ENCODE data around the gene NAGS.

Gene NAGS

DNA sequence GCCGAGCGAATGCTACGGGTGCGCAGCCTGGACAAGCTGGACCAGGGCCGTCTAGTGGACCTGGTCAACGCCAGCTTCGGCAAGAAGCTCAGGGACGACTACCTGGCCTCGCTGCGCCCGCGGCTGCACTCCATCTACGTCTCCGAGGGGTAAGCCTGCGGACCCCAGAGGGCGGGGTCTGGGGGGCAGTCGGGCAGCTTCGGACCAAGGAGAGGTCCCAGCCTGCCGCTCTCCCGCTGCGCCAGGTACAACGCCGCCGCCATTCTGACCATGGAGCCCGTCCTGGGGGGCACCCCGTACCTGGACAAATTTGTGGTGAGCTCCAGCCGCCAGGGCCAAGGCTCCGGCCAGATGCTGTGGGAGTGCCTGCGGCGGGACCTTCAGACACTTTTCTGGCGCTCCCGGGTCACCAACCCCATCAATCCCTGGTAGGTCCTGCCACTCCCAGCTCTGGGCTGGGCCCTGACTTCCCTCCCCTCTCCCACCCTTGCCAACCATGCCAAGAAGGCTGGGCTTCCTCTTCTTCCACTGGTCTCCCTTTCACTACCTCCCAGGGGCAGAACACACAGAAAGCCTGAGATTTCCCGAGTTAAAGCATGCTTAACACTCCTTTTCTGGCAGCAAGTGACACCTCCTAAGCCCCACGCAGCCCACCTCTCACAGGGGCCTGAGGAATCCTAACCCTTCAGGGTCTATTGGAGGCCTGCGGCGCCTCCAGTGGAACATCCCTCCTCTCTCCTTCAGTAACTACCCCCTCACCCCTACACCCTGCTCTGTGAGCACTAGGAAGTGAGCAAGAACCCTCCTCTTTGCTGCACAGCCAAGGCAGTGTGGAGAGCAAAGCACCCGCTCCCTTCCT lies 3.2 kb downstream of the NAGS start:
- TF ChIP-seq, protein P1, sequence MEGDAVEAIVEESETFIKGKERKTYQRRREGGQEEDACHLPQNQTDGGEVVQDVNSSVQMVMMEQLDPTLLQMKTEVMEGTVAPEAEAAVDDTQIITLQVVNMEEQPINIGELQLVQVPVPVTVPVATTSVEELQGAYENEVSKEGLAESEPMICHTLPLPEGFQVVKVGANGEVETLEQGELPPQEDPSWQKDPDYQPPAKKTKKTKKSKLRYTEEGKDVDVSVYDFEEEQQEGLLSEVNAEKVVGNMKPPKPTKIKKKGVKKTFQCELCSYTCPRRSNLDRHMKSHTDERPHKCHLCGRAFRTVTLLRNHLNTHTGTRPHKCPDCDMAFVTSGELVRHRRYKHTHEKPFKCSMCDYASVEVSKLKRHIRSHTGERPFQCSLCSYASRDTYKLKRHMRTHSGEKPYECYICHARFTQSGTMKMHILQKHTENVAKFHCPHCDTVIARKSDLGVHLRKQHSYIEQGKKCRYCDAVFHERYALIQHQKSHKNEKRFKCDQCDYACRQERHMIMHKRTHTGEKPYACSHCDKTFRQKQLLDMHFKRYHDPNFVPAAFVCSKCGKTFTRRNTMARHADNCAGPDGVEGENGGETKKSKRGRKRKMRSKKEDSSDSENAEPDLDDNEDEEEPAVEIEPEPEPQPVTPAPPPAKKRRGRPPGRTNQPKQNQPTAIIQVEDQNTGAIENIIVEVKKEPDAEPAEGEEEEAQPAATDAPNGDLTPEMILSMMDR (IDR thresholded peaks at IDR 0.05; ENCODE audit: borderline replicate concordance, control extremely low read depth, extremely low read depth, insufficient read depth, missing control alignments) = no peak
- in situ Hi-C loops (cut with MboI; ENCODE audit: low sequenced_read_pairs, unreplicated experiment) = no loop called here
- DNase-seq (ENCODE audit: low spot score) = no peak

DNA sequence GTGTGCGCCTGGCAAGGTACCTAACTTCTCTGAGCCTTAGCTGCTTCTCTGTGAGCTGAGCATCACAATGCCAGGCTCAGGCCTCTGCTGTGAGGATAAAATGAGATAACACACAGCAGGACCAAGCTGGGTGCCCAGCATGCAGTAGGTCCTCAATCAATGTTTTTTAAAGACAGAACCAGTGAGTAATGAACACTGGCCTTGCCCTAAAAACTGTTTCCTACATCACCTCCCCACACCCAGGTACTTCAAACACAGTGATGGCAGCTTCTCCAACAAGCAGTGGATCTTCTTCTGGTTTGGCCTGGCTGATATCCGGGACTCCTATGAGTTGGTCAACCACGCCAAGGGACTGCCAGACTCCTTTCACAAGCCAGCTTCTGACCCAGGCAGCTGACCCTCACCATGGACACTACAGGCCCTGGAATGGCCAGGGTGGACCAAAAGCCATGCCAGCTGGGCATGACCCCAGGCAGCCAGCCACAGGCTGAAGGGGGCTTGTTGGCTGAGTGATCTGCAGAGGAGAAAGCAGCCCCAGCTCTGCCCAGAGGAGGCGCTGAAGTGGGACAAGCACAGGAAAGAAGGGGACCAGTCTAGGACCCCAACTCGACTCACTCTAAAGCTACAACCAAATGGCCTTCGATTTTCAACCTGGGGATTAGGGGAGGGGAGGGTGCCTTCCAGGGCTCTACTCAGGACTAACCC lies 3.9 kb downstream of the NAGS start:
- in situ Hi-C loops (cut with MboI; ENCODE audit: low sequenced_read_pairs, unreplicated experiment) = no loop called here

DNA sequence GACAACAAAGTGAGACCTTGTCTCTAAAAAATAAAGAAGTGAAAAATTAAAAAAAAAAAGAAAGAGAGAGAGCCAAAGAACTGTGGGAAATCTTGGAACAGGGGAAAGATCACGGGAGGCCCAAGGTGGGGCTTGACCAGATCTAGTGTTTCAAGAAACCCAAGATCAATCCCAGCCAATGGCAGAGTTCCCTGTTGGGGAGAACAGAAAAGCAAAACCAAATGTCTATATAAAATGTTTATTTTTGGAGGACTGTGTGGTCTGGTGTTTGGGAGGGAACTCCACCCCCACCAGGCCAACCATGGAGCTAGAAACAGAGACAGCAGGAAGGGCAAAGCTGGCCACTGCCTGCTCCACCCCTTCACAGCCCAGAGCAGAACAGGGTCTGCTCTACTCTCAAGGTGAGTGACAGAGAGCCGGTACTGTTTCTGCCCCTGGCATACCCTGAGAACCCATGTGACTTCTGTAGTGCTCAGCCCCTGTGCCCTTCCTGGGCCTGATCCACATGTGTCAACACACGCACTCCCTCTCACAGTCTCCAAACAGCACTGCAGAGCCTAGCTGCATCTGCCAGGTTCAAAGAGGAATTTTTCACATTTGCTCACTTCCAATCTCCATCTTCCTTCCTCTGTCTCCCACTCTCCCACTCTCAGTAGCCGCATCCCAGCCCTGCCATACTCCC lies 6.7 kb downstream of the NAGS start:
- DNase-seq (ENCODE audit: low spot score) = no peak
- TF ChIP-seq, protein P1 (IDR thresholded peaks at IDR 0.05; ENCODE audit: borderline replicate concordance, control extremely low read depth, extremely low read depth, insufficient read depth, missing control alignments) = no peak
- in situ Hi-C loops (cut with MboI; ENCODE audit: low sequenced_read_pairs, unreplicated experiment) = no loop called here

More for the DNA sequence above, 3.9 kb downstream of the NAGS start:
- TF ChIP-seq, protein P1 (IDR thresholded peaks at IDR 0.05; ENCODE audit: borderline replicate concordance, control extremely low read depth, extremely low read depth, insufficient read depth, missing control alignments) = no peak
- DNase-seq (ENCODE audit: low spot score) = no peak

DNA sequence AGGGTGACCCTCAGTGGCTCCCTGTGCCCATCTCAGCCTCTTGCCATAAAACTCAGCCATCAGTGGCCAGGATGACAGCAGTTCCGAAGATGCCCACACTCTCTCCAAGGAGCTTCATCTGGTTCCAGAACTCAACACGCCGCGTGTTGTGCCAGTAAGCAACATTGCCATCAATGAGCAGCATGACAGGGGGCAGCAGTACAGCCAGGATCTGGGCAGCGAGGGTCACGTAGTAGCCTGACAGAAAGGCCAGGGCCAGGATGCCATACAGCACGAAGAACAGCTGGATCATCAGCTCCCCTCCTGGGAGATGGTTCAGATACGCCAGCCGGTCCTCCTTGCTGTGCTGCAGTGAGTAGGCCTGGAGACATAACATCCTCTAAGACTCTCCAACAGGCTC lies 7.5 kb downstream of the NAGS start:
- no peak for DNase-seq (ENCODE audit: low spot score)
- TF ChIP-seq, protein P1 (IDR thresholded peaks at IDR 0.05; ENCODE audit: borderline replicate concordance, control extremely low read depth, extremely low read depth, insufficient read depth, missing control alignments) = no peak
- in situ Hi-C loops (cut with MboI; ENCODE audit: low sequenced_read_pairs, unreplicated experiment) = no loop called here

DNA sequence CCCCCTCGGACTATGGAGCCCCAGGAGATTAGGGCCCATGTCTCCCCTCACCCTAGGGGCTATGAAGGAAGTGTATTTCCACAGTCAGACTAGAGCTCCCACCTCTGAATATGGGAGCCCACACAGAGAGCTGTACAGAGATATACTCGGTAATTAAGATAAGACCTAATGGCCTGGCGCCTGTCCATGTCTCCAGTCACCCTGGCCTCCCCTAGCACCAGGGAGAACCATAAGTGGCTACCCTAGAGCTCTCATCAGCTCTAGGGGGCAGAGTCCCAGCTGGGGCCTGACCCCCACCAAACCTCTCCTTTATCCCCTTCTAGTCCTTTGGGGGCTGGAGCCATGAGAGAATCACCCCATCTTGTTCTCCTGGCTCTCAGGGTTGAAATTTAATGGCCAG lies 8.0 kb downstream of the NAGS start:
- in situ Hi-C loops (cut with MboI; ENCODE audit: low sequenced_read_pairs, unreplicated experiment) = no loop called here
- TF ChIP-seq, protein P1 (IDR thresholded peaks at IDR 0.05; ENCODE audit: borderline replicate concordance, control extremely low read depth, extremely low read depth, insufficient read depth, missing control alignments) = no peak
- no peak for DNase-seq (ENCODE audit: low spot score)

DNA sequence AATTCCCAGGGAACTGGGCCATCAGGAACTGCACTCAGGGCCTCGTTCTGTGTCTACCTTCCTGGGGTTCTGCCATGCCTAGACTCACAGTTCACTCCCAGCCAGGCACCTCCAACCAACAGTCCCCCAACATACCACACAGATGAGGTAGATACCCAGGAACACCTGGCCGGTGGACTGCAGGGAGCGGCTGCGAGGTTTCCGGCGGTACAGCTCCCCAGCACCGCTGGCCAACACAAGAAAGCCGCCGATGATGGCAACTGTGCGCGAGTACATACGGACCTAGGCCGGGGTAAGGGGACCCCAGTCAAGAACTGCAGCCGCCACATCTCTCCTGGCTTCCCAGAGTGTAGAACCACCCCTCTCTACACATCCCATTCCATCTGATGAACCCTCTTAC lies 8.5 kb downstream of the NAGS start:
- in situ Hi-C loops (cut with MboI; ENCODE audit: low sequenced_read_pairs, unreplicated experiment) = no loop called here
- DNase-seq (ENCODE audit: low spot score) = no peak
- TF ChIP-seq, protein P1 (IDR thresholded peaks at IDR 0.05; ENCODE audit: borderline replicate concordance, control extremely low read depth, extremely low read depth, insufficient read depth, missing control alignments) = no peak
